GM13977 (cell line): ENCODE measurements around the gene ADORA3.

Experiments
- DNase-seq: peaks from one replicate; pipeline ENCODE4 v3.0.0; 2012; ENCODE audit warnings: low spot score
- in situ Hi-C: fragments of 300-500 bp; cut with MboI; formaldehyde crosslinking; loops from one replicate; pipeline ENCODE4 v1.12.0; 2022; ENCODE audit warnings: low sequenced_read_pairs, low pct_unique_long_range_greater_than_20kb, mixed read lengths, inconsistent platforms; ENCODE audit not compliant: unreplicated experiment
- TF ChIP-seq, protein P1 (sequence below): IDR thresholded peaks from 2 replicates; pipeline ENCODE4 v1.5.1; 2012; ENCODE audit warnings: mild to moderate bottlenecking, control low read depth; ENCODE audit not compliant: insufficient read depth; ENCODE audit errors: extremely low read depth, missing control alignments

Gene ADORA3

DNA sequence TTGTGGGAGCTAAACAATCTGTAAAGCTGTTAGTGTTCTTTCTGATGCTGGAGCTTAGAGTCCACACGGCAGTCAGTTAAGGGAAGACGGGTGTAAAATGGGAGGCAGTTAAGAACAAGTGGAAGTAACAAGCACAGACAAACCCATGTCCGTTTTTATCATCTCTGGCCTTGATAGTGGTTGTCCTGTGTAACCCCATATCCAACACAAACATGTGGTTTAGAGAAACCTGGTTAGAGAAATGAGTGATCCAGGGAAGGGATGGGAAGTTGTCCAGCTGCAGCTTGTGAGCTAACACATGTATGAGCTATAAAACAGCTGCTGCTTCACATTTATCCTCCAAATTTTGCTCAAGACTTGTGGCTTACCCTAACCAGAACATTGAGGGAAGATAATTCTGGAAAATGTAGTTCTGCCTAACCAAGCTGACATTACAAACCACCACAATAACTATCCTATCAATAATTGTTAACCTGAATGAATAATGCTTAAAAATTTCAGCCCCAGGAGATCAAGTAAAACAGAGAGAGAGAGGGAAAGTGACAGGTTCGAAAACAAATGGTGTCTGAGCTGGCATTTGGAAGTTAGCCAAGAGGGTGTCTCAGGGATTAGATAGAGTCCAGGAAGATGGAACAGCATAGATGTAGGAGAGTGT lies 40.3 kb downstream of the ADORA3 start:
- in situ Hi-C loops = no loop called here
- no peak for DNase-seq
- TF ChIP-seq, protein P1, sequence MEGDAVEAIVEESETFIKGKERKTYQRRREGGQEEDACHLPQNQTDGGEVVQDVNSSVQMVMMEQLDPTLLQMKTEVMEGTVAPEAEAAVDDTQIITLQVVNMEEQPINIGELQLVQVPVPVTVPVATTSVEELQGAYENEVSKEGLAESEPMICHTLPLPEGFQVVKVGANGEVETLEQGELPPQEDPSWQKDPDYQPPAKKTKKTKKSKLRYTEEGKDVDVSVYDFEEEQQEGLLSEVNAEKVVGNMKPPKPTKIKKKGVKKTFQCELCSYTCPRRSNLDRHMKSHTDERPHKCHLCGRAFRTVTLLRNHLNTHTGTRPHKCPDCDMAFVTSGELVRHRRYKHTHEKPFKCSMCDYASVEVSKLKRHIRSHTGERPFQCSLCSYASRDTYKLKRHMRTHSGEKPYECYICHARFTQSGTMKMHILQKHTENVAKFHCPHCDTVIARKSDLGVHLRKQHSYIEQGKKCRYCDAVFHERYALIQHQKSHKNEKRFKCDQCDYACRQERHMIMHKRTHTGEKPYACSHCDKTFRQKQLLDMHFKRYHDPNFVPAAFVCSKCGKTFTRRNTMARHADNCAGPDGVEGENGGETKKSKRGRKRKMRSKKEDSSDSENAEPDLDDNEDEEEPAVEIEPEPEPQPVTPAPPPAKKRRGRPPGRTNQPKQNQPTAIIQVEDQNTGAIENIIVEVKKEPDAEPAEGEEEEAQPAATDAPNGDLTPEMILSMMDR = no peak

DNA sequence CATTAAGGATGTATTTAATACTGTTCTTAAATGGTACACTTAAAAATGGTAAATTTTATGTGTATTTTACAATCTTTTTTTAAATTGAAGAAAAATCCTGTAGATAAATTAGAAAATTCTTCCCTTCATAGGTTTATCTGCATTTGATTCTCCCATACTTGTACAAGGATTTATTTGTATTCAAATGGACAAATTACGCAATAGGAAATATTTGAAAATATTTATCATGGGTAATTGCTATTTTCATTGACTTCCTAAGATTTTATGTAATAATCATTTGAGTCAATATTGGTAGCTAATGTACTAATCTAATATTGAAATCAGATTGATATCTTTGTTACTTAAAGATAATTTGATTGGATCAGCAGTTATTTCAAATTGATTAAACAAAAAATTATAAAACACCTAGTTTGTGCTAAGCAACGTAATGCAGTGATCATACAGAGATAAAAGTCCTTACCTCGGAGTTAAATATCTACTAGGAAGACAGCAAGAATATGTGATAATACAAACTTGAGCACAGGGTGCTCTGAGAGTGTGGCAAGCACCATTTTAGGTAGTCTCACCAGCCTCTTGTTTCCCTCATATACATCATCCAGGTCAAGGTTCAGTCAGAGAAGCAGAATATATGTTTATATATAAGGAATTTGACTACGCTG lies 40.9 kb downstream of the ADORA3 start:
- in situ Hi-C loops = no loop called here
- no peak for DNase-seq
- TF ChIP-seq, protein P1 = no peak

DNA sequence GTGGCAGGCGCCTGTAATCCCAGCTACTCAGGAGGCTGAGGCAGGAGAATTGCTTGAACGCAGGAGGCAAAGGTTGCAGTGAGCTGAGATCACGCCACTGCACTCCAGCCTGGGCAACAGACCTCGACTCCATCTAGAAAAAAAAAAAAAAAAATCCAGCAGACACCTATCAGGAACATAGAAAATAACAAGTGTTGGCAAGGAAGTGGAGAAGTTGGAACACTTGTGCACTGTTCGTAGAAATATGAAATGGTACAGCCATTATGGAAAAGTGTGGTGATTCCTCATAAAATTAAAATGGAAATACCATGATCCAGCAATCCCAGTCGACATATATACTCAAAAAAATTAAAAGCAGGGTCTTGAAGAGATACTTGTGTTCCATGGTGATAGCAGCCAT lies 41.7 kb downstream of the ADORA3 start:
- TF ChIP-seq, protein P1 = no peak
- in situ Hi-C loops = no loop called here
- no peak for DNase-seq

DNA sequence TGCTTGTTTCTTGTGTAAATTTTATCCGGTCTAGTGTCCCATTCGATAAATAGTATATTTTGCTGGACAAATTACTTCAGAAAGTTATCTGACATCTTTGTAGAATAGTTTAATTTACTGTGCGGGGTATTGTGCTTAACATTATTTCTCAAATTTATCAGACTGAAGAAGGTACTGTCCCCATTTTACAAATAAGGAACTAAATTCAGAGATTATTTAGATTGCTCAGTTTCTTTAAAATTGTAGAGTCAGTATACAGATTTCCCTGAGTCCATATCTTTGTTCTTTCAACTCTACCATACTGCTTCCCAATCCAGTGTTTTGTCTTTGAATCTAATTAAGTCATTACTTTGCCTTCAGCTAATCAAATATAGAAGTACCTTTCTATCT lies 47.8 kb downstream of the ADORA3 start:
- no peak for DNase-seq
- in situ Hi-C loops = no loop called here
- TF ChIP-seq, protein P1 = no peak

DNA sequence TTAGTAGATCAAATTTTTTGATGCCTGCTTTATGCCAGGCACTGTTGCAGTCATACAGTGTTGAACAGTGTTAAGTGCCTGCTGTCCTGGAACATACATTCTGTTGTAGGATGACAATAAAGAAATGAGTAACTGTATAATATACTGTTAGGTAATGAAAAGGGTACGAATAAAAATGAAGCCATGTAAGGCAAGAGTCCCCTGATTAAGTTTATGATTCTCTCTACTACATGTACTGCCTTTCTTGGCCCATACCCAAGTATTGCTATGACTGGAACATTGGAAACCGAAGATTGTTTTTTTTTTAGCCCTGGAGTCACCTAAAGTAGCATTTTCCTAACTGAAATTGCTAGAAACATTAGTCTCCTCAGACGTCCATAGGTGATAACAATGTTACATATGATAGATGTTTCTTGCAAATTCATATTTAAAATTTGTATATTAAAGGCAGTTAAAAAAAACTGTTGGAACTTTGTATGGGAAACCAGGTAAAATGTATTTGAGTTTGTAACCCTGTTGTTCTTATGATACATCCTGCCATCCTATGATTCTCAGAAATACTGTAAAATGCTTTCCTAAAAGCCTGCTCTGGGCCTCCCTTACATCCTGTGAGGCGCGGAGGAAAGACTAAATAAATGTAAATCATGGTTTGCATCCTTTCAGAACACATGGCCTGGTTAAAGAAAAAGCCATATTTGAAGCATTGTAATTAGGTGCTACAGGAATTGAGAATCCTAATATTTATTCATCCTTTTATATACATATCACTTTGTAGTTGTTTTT lies 48.4 kb downstream of the ADORA3 start:
- in situ Hi-C loops = no loop called here
- TF ChIP-seq, protein P1 = no peak
- peak; percentile 20 for DNase-seq

DNA sequence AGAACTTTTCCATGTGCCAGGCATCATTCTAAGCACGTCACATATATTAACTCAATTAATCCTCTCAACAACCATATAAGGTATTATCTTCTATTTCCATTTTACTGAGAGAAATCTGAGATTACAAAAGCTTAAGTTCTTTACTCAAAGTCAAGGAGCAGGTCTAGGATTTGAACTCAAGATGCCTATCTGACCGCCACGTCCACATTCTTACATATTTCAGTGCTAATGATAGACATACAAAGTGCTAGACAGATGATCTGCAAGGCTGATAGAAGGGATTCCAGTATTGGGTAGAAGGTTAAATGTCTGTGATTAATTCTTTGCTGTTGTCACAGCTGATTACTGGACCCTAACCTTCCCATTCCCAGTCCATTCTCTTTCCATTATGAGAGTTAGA lies 49.7 kb downstream of the ADORA3 start:
- TF ChIP-seq, protein P1 = no peak
- no peak for DNase-seq
- in situ Hi-C loops = no loop called here
